Measurements from ENCODE around the gene OTC. TPM values are rescaled to one million over a fixed set of nuclear protein-coding genes. Genes with fewer than 3 reads are reported as not detected.

The OTC gene
- total RNA-seq, 3 donors from 2014 or later (not counting 1 experiment from before 2014, with no cell fraction given) = not detected

GRCh38 chrX:38376747-38377146, 24.3 kb downstream of the OTC start:
- Mint-ChIP-seq H3K9me3 (no peaks in the 10 kb centered on the region), H3K4me1 (no peaks in the 10 kb centered on the region), H3K36me3 (no peaks in the 10 kb centered on the region), H3K27ac (no peak overlapping the region), H3K27me3 (ENCODE audit: low read depth in 2 of 2) (peaks cover 0 to 6% of the 10 kb centered on the region in 2 donors), H3K4me3 (no peak overlapping the region)
- Histone ChIP-seq H3K36me3 (ENCODE audit: control insufficient read depth, insufficient read depth, low read length) (no peaks in the 10 kb centered on the region), H3K9me3 (ENCODE audit: control insufficient read depth, insufficient read depth, low read length) (no peaks in the 10 kb centered on the region), H3K4me3 (ENCODE audit: low read length) (no peak overlapping the region), H3K4me1 (ENCODE audit: control insufficient read depth, insufficient read depth, low read length) (no peaks in the 10 kb centered on the region), H3K27me3 (ENCODE audit: control insufficient read depth, insufficient read depth, low read length) (no peaks in the 10 kb centered on the region), H3K27ac (ENCODE audit: low read length) (no peak overlapping the region)
- DNase-seq = no peak
- ATAC-seq = no peak
- intact Hi-C loops (cut with micrococcal nuclease) = no loop called here
- no peak for TF ChIP-seq CTCF (IDR thresholded peaks at IDR 0.05)
- WGBS (ENCODE audit: insufficient coverage) = no CpG with 5 or more reads among the region's 1 CpG

DNA sequence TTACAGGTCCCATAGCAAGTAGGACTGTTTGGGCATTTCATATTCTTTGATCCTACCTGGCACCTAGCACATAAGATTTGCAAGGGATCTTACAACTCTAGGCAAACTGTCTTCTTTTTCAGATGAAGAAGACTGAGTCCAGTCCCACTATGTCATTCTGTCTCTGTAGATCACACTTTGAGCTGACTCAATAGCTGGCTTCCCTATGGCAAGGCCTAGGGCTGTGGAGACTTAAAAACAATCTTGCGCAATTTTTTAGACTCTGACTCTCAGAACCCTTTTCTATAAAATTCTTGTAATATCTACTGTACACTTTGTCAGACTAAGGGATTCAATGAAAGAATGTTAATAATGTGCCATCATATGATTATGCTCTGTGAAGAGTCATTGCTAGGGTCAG, 26.7 kb downstream of the OTC start:
- H3K4me3 Mint-ChIP-seq = no peak overlapping the region
- H3K36me3 Mint-ChIP-seq = no peaks in the 10 kb centered on the region
- no peaks in the 10 kb centered on the region for H3K4me1 ChIP-seq (ENCODE audit: control insufficient read depth, insufficient read depth, low read length)
- no peak overlapping the region for H3K27ac Mint-ChIP-seq
- no peaks in the 10 kb centered on the region for H3K4me1 Mint-ChIP-seq
- H3K27me3 ChIP-seq (ENCODE audit: control insufficient read depth, insufficient read depth, low read length) = no peaks in the 10 kb centered on the region
- H3K4me3 ChIP-seq (ENCODE audit: low read length) = no peak overlapping the region
- no peaks in the 10 kb centered on the region for H3K9me3 Mint-ChIP-seq
- no peaks in the 10 kb centered on the region for H3K9me3 ChIP-seq (ENCODE audit: control insufficient read depth, insufficient read depth, low read length)
- H3K27ac ChIP-seq (ENCODE audit: low read length) = no peak overlapping the region
- peaks cover 5 to 6% of the 10 kb centered on the region in 2 donors for H3K27me3 Mint-ChIP-seq (ENCODE audit: low read depth in 2 of 2)
- intact Hi-C loops (cut with micrococcal nuclease) = no loop called here
- H3K36me3 ChIP-seq (ENCODE audit: control insufficient read depth, insufficient read depth, low read length) = no peaks in the 10 kb centered on the region
- ATAC-seq (no peak), DNase-seq (no peak)
- TF ChIP-seq CTCF (IDR thresholded peaks at IDR 0.05) = no peak
- WGBS (ENCODE audit: insufficient coverage) = no CpG with 5 or more reads among the region's 1 CpG

- no peak for ATAC-seq
Measured at GRCh38 chrX:38382663-38383062, 30.3 kb downstream of the OTC start.

More at GRCh38 chrX:38382663-38383062, 30.3 kb downstream of the OTC start:
- TF ChIP-seq CTCF (IDR thresholded peaks at IDR 0.05) = no peak
- Mint-ChIP-seq H3K36me3 (no peaks in the 10 kb centered on the region), H3K4me3 (no peak overlapping the region), H3K27ac (no peak overlapping the region), H3K4me1 (no peaks in the 10 kb centered on the region), H3K9me3 (no peaks in the 10 kb centered on the region), H3K27me3 (ENCODE audit: low read depth in 2 of 2) (peaks cover 4 to 12% of the 10 kb centered on the region in 2 donors)
- Histone ChIP-seq H3K36me3 (ENCODE audit: control insufficient read depth, insufficient read depth, low read length) (no peaks in the 10 kb centered on the region), H3K27me3 (ENCODE audit: control insufficient read depth, insufficient read depth, low read length) (no peaks in the 10 kb centered on the region), H3K4me1 (ENCODE audit: control insufficient read depth, insufficient read depth, low read length) (no peaks in the 10 kb centered on the region), H3K4me3 (ENCODE audit: low read length) (no peak overlapping the region), H3K9me3 (ENCODE audit: control insufficient read depth, insufficient read depth, low read length) (no peaks in the 10 kb centered on the region), H3K27ac (ENCODE audit: low read length) (no peak overlapping the region)
- DNase-seq = no peak
- intact Hi-C loops (cut with micrococcal nuclease) = no loop called here
- no CpG with 5 or more reads among the region's 1 CpG for WGBS (ENCODE audit: insufficient coverage)

All from natural killer cell (primary cell).